HepG2 (cell line): ENCODE data around the gene DIRAS1. TPM values are rescaled to one million over a fixed set of nuclear protein-coding genes. Genes with fewer than 3 reads are reported as not detected.

ENCODE experiments used
- ATAC-seq: fragments of 200-7000 bp; cut with Tn5 transposase; 3 replicates; pipeline ENCODE4 v1.9.1; 2020; ENCODE audit warnings: mild to moderate bottlenecking, moderate library complexity
- BruUV-seq: library from RNA; stranded (reverse); fragments of 400-500 nt; replicated peaks from 2 replicates; lab custom pipeline; 2021; lab: Mats Ljungman, UMichigan
- CTCF ChIA-PET: fragments of 300-600 bp; formaldehyde crosslinking; extraction: SDS; loops from one replicate; lab custom pipeline; 2021; ENCODE audit warnings: low total read pairs, inconsistent platforms, low intra/inter-chr PET ratio; lab: Yijun Ruan, JAX
- POLR2A ChIA-PET: fragments of 350-600 bp; sonication (Branson Sonifier 250); formaldehyde crosslinking; loops from one replicate; lab custom pipeline; 2020; ENCODE audit warnings: antibody characterized with exemption, inconsistent platforms; lab: Yijun Ruan, JAX
- DNase-seq: peaks from one replicate; pipeline ENCODE4 v3.0.0-alpha.2; 2015; ENCODE audit warnings: low spot score
- FAIRE-seq: peaks from 3 replicates; lab custom pipeline; 2011; peaks lifted over from hg19 to GRCh38; lab: Jason Lieb, UNC
- H2AFZ ChIP-seq: one replicate; pipeline ENCODE4 v1.6.1; 2011; ENCODE audit warnings: low read length, inconsistent platforms
- H3K27ac ChIP-seq: fragments of 300-600 bp; 3 replicates; pipeline ENCODE4 v1.8.0; 2011; ENCODE audit warnings: mixed run types, mild to moderate bottlenecking, mixed read lengths, low read length, inconsistent platforms; ENCODE audit not compliant: insufficient read depth; ENCODE audit errors: extremely low read length
- H3K27me3 ChIP-seq, 2 experiments: fragments of 200-600 bp in 1 of 2; 2 replicates in 1 of 2; 3 replicates in 1 of 2; pipeline versions ENCODE4 v1.6.0 to v1.8.0; 2011; ENCODE audit warnings: low read length in 2 of 2, mild to moderate bottlenecking in 2 of 2, moderate library complexity in 2 of 2, inconsistent platforms in 1 of 2; ENCODE audit not compliant: insufficient read depth in 2 of 2, control insufficient read depth in 1 of 2
- H3K36me3 ChIP-seq, 2 experiments: fragments of 200-600 bp in 1 of 2; replicated peaks in 1 of 2; 2 replicates in 1 of 2; 3 replicates in 1 of 2; pipeline versions ENCODE4 v1.5.1 to v1.8.0; 2011; ENCODE audit warnings: low read length in 2 of 2, inconsistent platforms in 1 of 2; ENCODE audit not compliant: insufficient read depth in 2 of 2, control insufficient read depth in 1 of 2
- H3K4me1 ChIP-seq: 2 replicates; pipeline ENCODE4 v1.5.1; 2012; ENCODE audit warnings: low read length, inconsistent platforms; ENCODE audit not compliant: insufficient read depth
- H3K4me2 ChIP-seq: 2 replicates; pipeline ENCODE4 v1.6.0; 2011; ENCODE audit warnings: low read depth, low read length, inconsistent platforms
- H3K4me3 ChIP-seq, 3 experiments: fragments of 200-600 bp in 1 of 3; sonication (generic), shearing (Covaris generic) in 1 of 3; replicated peaks in 1 of 3; 2 replicates each; pipeline ENCODE4 v1.5.1; 2011 to 2016; ENCODE audit warnings: low read length in 3 of 3, inconsistent platforms in 2 of 3, low read depth in 2 of 3, mild to moderate bottlenecking in 2 of 3, control low read depth in 1 of 3, mixed read lengths in 1 of 3; ENCODE audit not compliant: insufficient read depth in 1 of 3
- H3K79me2 ChIP-seq: one replicate; pipeline ENCODE4 v1.6.1; 2011; ENCODE audit warnings: low read length, inconsistent platforms; ENCODE audit not compliant: insufficient read depth
- H3K9ac ChIP-seq: 2 replicates; pipeline ENCODE4 v1.6.0; 2011; ENCODE audit warnings: mild to moderate bottlenecking, low read depth, low read length, inconsistent platforms; ENCODE audit not compliant: insufficient read depth
- H3K9me3 ChIP-seq: 2 replicates; pipeline ENCODE4 v1.5.1; 2012; ENCODE audit warnings: mild to moderate bottlenecking, low read length
- H4K20me1 ChIP-seq: 2 replicates; pipeline ENCODE4 v1.6.0; 2011; ENCODE audit warnings: inconsistent platforms, mild to moderate bottlenecking, low read length, moderate library complexity; ENCODE audit not compliant: insufficient read depth
- ATF2 ChIP-seq: sonication (generic); formaldehyde crosslinking; IDR thresholded peaks from 2 replicates; pipeline ENCODE4 v1.4.0; 2020; ENCODE audit warnings: missing genetic modification reagents
- HOXA9 ChIP-seq: sonication (generic); formaldehyde crosslinking; IDR thresholded peaks from 2 replicates; pipeline ENCODE4 v1.8.1; 2022; ENCODE audit warnings: missing genetic modification reagents, mild to moderate bottlenecking, moderate library complexity, borderline replicate concordance
- PHF21A ChIP-seq: sonication (generic); formaldehyde crosslinking; IDR thresholded peaks from 2 replicates; pipeline ENCODE4 v1.5.0; 2020; ENCODE audit warnings: mild to moderate bottlenecking, missing genetic modification reagents
- PRDM4 ChIP-seq: sonication (generic); formaldehyde crosslinking; IDR thresholded peaks from 2 replicates; pipeline ENCODE4 v1.9.0; 2021; ENCODE audit warnings: missing genetic modification reagents, borderline replicate concordance
- ZNF207 ChIP-seq: fragments of 450-650 bp; IDR thresholded peaks from 2 replicates; pipeline ENCODE4 v1.6.1; 2016; ENCODE audit warnings: antibody characterized with exemption, borderline replicate concordance
- ZNF354B ChIP-seq: sonication (generic); formaldehyde crosslinking; IDR thresholded peaks from 2 replicates; pipeline ENCODE4 v1.8.0; 2022; ENCODE audit warnings: mild to moderate bottlenecking, missing genetic modification reagents
- WGBS: methylation state at CpG from one replicate; pipeline ENCODE4 v1.1.6; 2017; ENCODE audit warnings: low lambda C conversion rate; 5-methylcytosine and 5-hydroxymethylcytosine counted together
- in situ Hi-C: cut with HindIII; loops from 2 replicates; pipeline ENCODE4 v1.10.0; 2017; ENCODE audit warnings: low pct_unique_long_range_greater_than_20kb; ENCODE audit not compliant: extremely low pct_ligation_motif_present
- intact Hi-C: fragments of 100-400 bp; cut with micrococcal nuclease; formaldehyde crosslinking; loops from one replicate; pipeline ENCODE4 v1.10.0; 2022; ENCODE audit not compliant: unreplicated experiment
- polyA plus RNA-seq, 8 experiments: library from polyadenylated mRNA; depleted of rRNA in 3 of 8; stranded (reverse) in 7 of 8; unstranded in 1 of 8; fragments of >200 nt; fragmentation: Illumina TruSeq in 4 of 8; extraction: Trizol in 4 of 8; gene quantifications; 2 replicates each; pipeline versions ENCODE4 v1.2.1 to v1.2.3, GENCODE V29; 2011 to 2016; ENCODE audit warnings: low read depth in 4 of 8, missing spikeins in 1 of 8, mixed read lengths in 1 of 8; ENCODE audit not compliant: insufficient read depth in 1 of 8
- total RNA-seq, 5 experiments: library from RNA; depleted of rRNA; stranded (reverse); fragments of >200 nt; fragmentation: Illumina TruSeq; extraction: Trizol; gene quantifications; 2 replicates each; pipeline ENCODE4 v1.2.3, GENCODE V29; 2016; ENCODE audit warnings: low read depth in 1 of 5

Gene DIRAS1
- total and polyA plus RNA-seq, 2 of the 13 experiments (the other 11 are each of a cell fraction or from before 2014, with no cell fraction given): 0.97 to 1.8 TPM

GRCh38 chr19:2693492-2694160 lies 27.5 kb downstream of the DIRAS1 start (continued):
- TF ChIP-seq PHF21A (no peak), ZNF354B (no peak)

GRCh38 chr19:2691951-2692350 lies 29.2 kb downstream of the DIRAS1 start:
- no peak overlapping the region for H3K4me3 ChIP-seq
- WGBS: 100% methylated on average over 6 of the region's 9 CpGs
- POLR2A ChIA-PET: no interaction called here
- no peak for TF ChIP-seq PRDM4
- TF ChIP-seq ZNF207: no peak
- no peak for TF ChIP-seq HOXA9 (CRISPR knock-in tag)
- no peak for TF ChIP-seq ATF2 (CRISPR knock-in tag)
- TF ChIP-seq, all 625 proteins: peak for 0
- BruUV-seq: no TSS peak
- Histone ChIP-seq H3K9ac (no peak overlapping the region), H3K9me3 (no peaks in the 10 kb centered on the region), H3K27ac (no peak overlapping the region), H3K27me3 (no peaks in the 10 kb centered on the region), H3K79me2 (no peaks in the 10 kb centered on the region), H4K20me1 (no peaks in the 10 kb centered on the region), H3K4me2 (no peak overlapping the region), H2AFZ (no peak overlapping the region), H3K4me1 (peaks cover 22% of the 10 kb centered on the region), H3K36me3 (no peaks in the 10 kb centered on the region; a peak in 1 of 5 replicates)
- in situ Hi-C loops: no loop called here
- CTCF ChIA-PET: no interaction called here
- intact Hi-C loops: no loop called here
- DNase-seq (no peak), FAIRE-seq (no peak), ATAC-seq (no peak)
